ENCODE measurements around the gene SMARCA4. TPM values are rescaled to one million over a fixed set of nuclear protein-coding genes. Genes with fewer than 3 reads are reported as not detected.
A peak's percentile ranks its signal among the peaks of the same experiment; 100 is the strongest.

Gene SMARCA4
- total and polyA plus RNA-seq, 4 experiments from 2014 or later, result 2.1 to 118 (median 68.1) TPM

GRCh38 chr19:10918359-10918758 is 42.5 kb upstream of the SMARCA4 start:
- Mint-ChIP-seq H3K27ac (peak overlapping the region in 1 of 7 donors; percentile 29), H3K4me1 (no peaks in the 10 kb centered on the region), H3K36me3 (peaks cover 7 to 23% of the 10 kb centered on the region in 2 donors), H3K4me3 (no peak overlapping the region), H3K9me3 (no peaks in the 10 kb centered on the region), H3K27me3 (no peaks in the 10 kb centered on the region)
- peaks cover 3% of the 10 kb centered on the region for H3K36me3 ChIP-seq (ENCODE audit: insufficient read depth, low read length)
- ChIA-PET CTCF (ENCODE audit: partially characterized antibody) (interaction anchor here (1.0 to 1.6 kb wide), 2 partner anchors 18 to 20 kb away, joined by 3 to 5 read pairs; no protein-coding TSS in a partner anchor), POLR2A (ENCODE audit: partially characterized antibody) (no interaction called here)
- H3K27ac ChIP-seq (ENCODE audit: low read depth, low read length), result no peak overlapping the region
- intact Hi-C loops (cut with micrococcal nuclease), result no loop called here
- no peak for DNase-seq
- H3K4me1 ChIP-seq (ENCODE audit: insufficient read depth, low read length), result no peaks in the 10 kb centered on the region
- H3K4me3 ChIP-seq (ENCODE audit: low read length in 2 of 2), result no peak overlapping the region
- H3K9me3 ChIP-seq (ENCODE audit: control insufficient read depth in 1 of 2, low read length in 2 of 2), result no peaks in the 10 kb centered on the region
- H3K27me3 ChIP-seq (ENCODE audit: insufficient read depth, low read length), result no peaks in the 10 kb centered on the region

GRCh38 chr19:10919352-10920287 is 41.2 kb upstream of the SMARCA4 start:
- H3K9me3 Mint-ChIP-seq, result no peaks in the 10 kb centered on the region
- Histone ChIP-seq H3K4me1 (ENCODE audit: insufficient read depth, low read length) (no peaks in the 10 kb centered on the region), H3K27me3 (ENCODE audit: insufficient read depth, low read length) (no peaks in the 10 kb centered on the region), H3K4me3 (ENCODE audit: low read length in 2 of 2) (no peak overlapping the region), H3K36me3 (ENCODE audit: insufficient read depth, low read length) (peaks cover 3% of the 10 kb centered on the region), H3K27ac (ENCODE audit: low read depth, low read length) (no peak overlapping the region), H3K9me3 (ENCODE audit: control insufficient read depth in 1 of 2, low read length in 2 of 2) (no peaks in the 10 kb centered on the region)
- peak overlapping the region in 3 of 7 donors; percentile 37 to 84 (median 42) for H3K27ac Mint-ChIP-seq
- ChIA-PET CTCF (ENCODE audit: partially characterized antibody) (no interaction called here), POLR2A (ENCODE audit: partially characterized antibody) (no interaction called here)
- DNase-seq, result no peak
- H3K4me1 Mint-ChIP-seq, result no peaks in the 10 kb centered on the region
- H3K36me3 Mint-ChIP-seq, result peaks cover 10 to 29% of the 10 kb centered on the region in 2 donors
- H3K27me3 Mint-ChIP-seq, result no peaks in the 10 kb centered on the region
- intact Hi-C loops (cut with micrococcal nuclease), result no loop called here
- H3K4me3 Mint-ChIP-seq, result no peak overlapping the region

GRCh38 chr19:10920288-10920655 is 40.6 kb upstream of the SMARCA4 start:
- CTCF ChIA-PET (ENCODE audit: partially characterized antibody), result no interaction called here
- POLR2A ChIA-PET (ENCODE audit: partially characterized antibody), result no interaction called here
- H3K9me3 ChIP-seq (ENCODE audit: control insufficient read depth in 1 of 2, low read length in 2 of 2), result no peaks in the 10 kb centered on the region
- intact Hi-C loops (cut with micrococcal nuclease), result no loop called here
- Mint-ChIP-seq H3K36me3 (peaks cover 10 to 32% of the 10 kb centered on the region in 2 donors), H3K9me3 (no peaks in the 10 kb centered on the region), H3K4me1 (peaks cover 0 to 1% (median 0%) of the 10 kb centered on the region in 4 donors), H3K27me3 (no peaks in the 10 kb centered on the region), H3K4me3 (no peak overlapping the region), H3K27ac (peak overlapping the region in 1 of 7 donors; percentile 84)
- no peak overlapping the region for H3K27ac ChIP-seq (ENCODE audit: low read depth, low read length)
- H3K27me3 ChIP-seq (ENCODE audit: insufficient read depth, low read length), result no peaks in the 10 kb centered on the region
- no peak for DNase-seq
- no peaks in the 10 kb centered on the region for H3K4me1 ChIP-seq (ENCODE audit: insufficient read depth, low read length)
- H3K4me3 ChIP-seq (ENCODE audit: low read length in 2 of 2), result no peak overlapping the region
- H3K36me3 ChIP-seq (ENCODE audit: insufficient read depth, low read length), result peaks cover 6% of the 10 kb centered on the region

DNA sequence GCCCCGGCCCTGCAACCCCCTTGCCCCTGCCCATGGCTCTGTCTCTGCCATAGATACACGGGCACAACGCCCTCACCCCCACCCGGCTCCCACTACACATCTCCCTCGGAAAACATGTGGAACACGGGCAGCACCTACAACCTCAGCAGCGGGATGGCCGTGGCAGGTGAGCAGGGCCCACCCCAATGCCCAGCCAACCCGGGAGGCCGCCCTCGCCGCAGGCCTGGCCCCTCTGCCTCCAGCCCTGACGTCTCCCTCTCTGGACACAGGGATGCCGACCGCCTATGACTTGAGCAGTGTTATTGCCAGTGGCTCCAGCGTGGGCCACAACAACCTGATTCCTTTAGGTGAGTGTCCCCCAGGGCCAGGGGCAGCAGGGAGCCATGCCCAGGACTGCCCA is 40.0 kb upstream of the SMARCA4 start:
- POLR2A ChIA-PET (ENCODE audit: partially characterized antibody), result no interaction called here
- CTCF ChIA-PET (ENCODE audit: partially characterized antibody), result no interaction called here
- H3K4me1 Mint-ChIP-seq, result peaks cover 0 to 5% (median 0%) of the 10 kb centered on the region in 4 donors
- H3K27ac ChIP-seq (ENCODE audit: low read depth, low read length), result no peak overlapping the region
- intact Hi-C loops (cut with micrococcal nuclease), result no loop called here
- H3K9me3 ChIP-seq (ENCODE audit: control insufficient read depth in 1 of 2, low read length in 2 of 2), result no peaks in the 10 kb centered on the region
- H3K9me3 Mint-ChIP-seq, result no peaks in the 10 kb centered on the region
- no peaks in the 10 kb centered on the region for H3K4me1 ChIP-seq (ENCODE audit: insufficient read depth, low read length)
- peaks cover 10 to 34% of the 10 kb centered on the region in 2 donors for H3K36me3 Mint-ChIP-seq
- H3K27ac Mint-ChIP-seq, result no peak overlapping the region
- H3K36me3 ChIP-seq (ENCODE audit: insufficient read depth, low read length), result peaks cover 9% of the 10 kb centered on the region
- H3K27me3 ChIP-seq (ENCODE audit: insufficient read depth, low read length), result no peaks in the 10 kb centered on the region
- DNase-seq, result no peak
- H3K27me3 Mint-ChIP-seq, result no peaks in the 10 kb centered on the region
- no peak overlapping the region for H3K4me3 Mint-ChIP-seq
- no peak overlapping the region for H3K4me3 ChIP-seq (ENCODE audit: low read length in 2 of 2)

DNA sequence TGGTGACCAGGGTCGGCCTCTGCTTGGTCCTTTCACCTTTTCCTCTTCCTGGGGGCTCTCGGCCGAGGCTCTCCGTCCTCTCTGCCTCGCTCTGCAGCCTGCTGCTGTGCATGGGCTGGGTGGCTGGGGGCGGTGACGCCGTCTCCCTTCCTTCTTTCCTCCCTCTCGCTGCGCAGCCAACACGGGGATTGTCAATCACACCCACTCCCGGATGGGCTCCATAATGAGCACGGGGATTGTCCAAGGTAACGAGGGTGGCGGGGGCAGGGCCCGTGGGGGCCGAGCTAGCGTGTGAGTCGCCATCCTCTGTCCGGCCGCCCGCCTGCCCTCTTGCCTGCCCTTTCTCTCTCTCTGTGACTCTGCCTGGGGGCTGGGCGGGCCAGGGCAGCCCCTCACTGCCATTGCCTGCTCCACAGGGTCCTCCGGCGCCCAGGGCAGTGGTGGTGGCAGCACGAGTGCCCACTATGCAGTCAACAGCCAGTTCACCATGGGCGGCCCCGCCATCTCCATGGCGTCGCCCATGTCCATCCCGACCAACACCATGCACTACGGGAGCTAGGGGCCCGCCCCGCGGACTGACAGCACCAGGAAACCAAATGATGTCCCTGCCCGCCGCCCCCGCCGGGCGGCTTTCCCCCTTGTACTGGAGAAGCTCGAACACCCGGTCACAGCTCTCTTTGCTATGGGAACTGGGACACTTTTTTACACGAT is 39.5 kb upstream of the SMARCA4 start:
- H3K27ac Mint-ChIP-seq, result no peak overlapping the region
- POLR2A ChIA-PET (ENCODE audit: partially characterized antibody), result no interaction called here
- no peak overlapping the region for H3K27ac ChIP-seq (ENCODE audit: low read depth, low read length)
- no peak overlapping the region for H3K4me3 ChIP-seq (ENCODE audit: low read length in 2 of 2)
- H3K4me1 Mint-ChIP-seq, result peaks cover 0 to 5% (median 0%) of the 10 kb centered on the region in 4 donors
- H3K36me3 ChIP-seq (ENCODE audit: insufficient read depth, low read length), result peaks cover 9% of the 10 kb centered on the region
- DNase-seq, result no peak
- CTCF ChIA-PET (ENCODE audit: partially characterized antibody), result no interaction called here
- H3K4me1 ChIP-seq (ENCODE audit: insufficient read depth, low read length), result no peaks in the 10 kb centered on the region
- H3K4me3 Mint-ChIP-seq, result no peak overlapping the region
- intact Hi-C loops (cut with micrococcal nuclease), result no loop called here
- no peaks in the 10 kb centered on the region for H3K27me3 Mint-ChIP-seq
- H3K9me3 ChIP-seq (ENCODE audit: control insufficient read depth in 1 of 2, low read length in 2 of 2), result no peaks in the 10 kb centered on the region
- H3K36me3 Mint-ChIP-seq, result peaks cover 10 to 34% of the 10 kb centered on the region in 2 donors
- H3K27me3 ChIP-seq (ENCODE audit: insufficient read depth, low read length), result no peaks in the 10 kb centered on the region
- H3K9me3 Mint-ChIP-seq, result no peaks in the 10 kb centered on the region

GRCh38 chr19:10921910-10922637 is 38.8 kb upstream of the SMARCA4 start:
- Histone ChIP-seq H3K9me3 (ENCODE audit: control insufficient read depth in 1 of 2, low read length in 2 of 2) (no peaks in the 10 kb centered on the region), H3K4me1 (ENCODE audit: insufficient read depth, low read length) (no peaks in the 10 kb centered on the region), H3K4me3 (ENCODE audit: low read length in 2 of 2) (no peak overlapping the region), H3K27ac (ENCODE audit: low read depth, low read length) (no peak overlapping the region), H3K36me3 (ENCODE audit: insufficient read depth, low read length) (peaks cover 6% of the 10 kb centered on the region), H3K27me3 (ENCODE audit: insufficient read depth, low read length) (no peaks in the 10 kb centered on the region)
- no peak overlapping the region for H3K4me3 Mint-ChIP-seq
- no peaks in the 10 kb centered on the region for H3K27me3 Mint-ChIP-seq
- peaks cover 10 to 34% of the 10 kb centered on the region in 2 donors for H3K36me3 Mint-ChIP-seq
- ChIA-PET POLR2A (ENCODE audit: partially characterized antibody) (no interaction called here), CTCF (ENCODE audit: partially characterized antibody) (no interaction called here)
- H3K4me1 Mint-ChIP-seq, result peaks cover 0 to 6% (median under 1%) of the 10 kb centered on the region in 4 donors
- no peak for DNase-seq
- intact Hi-C loops (cut with micrococcal nuclease), result no loop called here
- peak overlapping the region in 1 of 7 donors; percentile 41 for H3K27ac Mint-ChIP-seq
- H3K9me3 Mint-ChIP-seq, result no peaks in the 10 kb centered on the region

DNA sequence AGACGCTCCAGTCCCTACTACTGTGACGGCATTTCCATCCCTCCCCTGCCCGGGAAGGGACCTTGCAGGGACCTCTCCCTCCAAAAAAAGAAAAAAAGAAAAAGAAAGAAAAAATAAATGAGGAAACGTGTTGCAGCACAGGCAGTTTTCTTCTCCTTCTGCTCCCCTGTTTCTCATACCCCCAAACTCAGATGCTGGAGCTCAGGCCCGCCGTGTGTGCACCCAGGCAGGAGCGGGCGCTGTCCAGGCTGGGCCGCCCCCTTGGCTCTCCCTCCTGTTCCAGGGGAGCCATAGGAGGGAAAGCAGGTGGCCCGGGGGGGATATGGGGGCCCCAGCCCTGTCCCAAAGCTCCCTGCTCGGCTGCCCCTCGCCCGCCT is 38.2 kb upstream of the SMARCA4 start:
- intact Hi-C loops (cut with micrococcal nuclease), result no loop called here
- Mint-ChIP-seq H3K36me3 (peaks cover 10 to 37% of the 10 kb centered on the region in 2 donors), H3K4me1 (peaks cover 2 to 11% (median 4%) of the 10 kb centered on the region in 4 donors), H3K27ac (peak overlapping the region in 1 of 7 donors; percentile 41), H3K9me3 (no peaks in the 10 kb centered on the region), H3K27me3 (no peaks in the 10 kb centered on the region), H3K4me3 (no peak overlapping the region)
- ChIA-PET POLR2A (ENCODE audit: partially characterized antibody) (no interaction called here), CTCF (ENCODE audit: partially characterized antibody) (no interaction called here)
- Histone ChIP-seq H3K27ac (ENCODE audit: low read depth, low read length) (no peak overlapping the region), H3K4me3 (ENCODE audit: low read length in 2 of 2) (no peak overlapping the region), H3K4me1 (ENCODE audit: insufficient read depth, low read length) (peaks cover 5% of the 10 kb centered on the region), H3K9me3 (ENCODE audit: control insufficient read depth in 1 of 2, low read length in 2 of 2) (no peaks in the 10 kb centered on the region), H3K27me3 (ENCODE audit: insufficient read depth, low read length) (no peaks in the 10 kb centered on the region), H3K36me3 (ENCODE audit: insufficient read depth, low read length) (peaks cover 6% of the 10 kb centered on the region)
- DNase-seq, result no peak

Data from CD4-positive, alpha-beta memory T cell (primary cell).